Transverse colon (tissue), 4 donors: ENCODE results near the gene SULF2. TPM values are rescaled to one million over a fixed set of nuclear protein-coding genes. Genes with fewer than 3 reads are reported as not detected.

Experiments
- DNase-seq: peaks from one replicate; pipeline ENCODE4 v3.0.0-alpha.2; 2019
- H3K27ac ChIP-seq, 4 donors: fragments of 200-600 bp; sonication (generic); 2 replicates each; pipeline ENCODE4 v1.5.1; 2016 to 2018; ENCODE audit warnings: inconsistent platforms in 4 of 4
- H3K27me3 ChIP-seq: fragments of 200-600 bp; sonication (generic); 2 replicates; pipeline ENCODE4 v1.5.1; 2017; ENCODE audit warnings: inconsistent platforms
- H3K36me3 ChIP-seq, 4 donors: fragments of 200-600 bp; sonication (generic); 2 replicates each; pipeline ENCODE4 v1.5.1; 2017 to 2019; ENCODE audit warnings: inconsistent platforms in 4 of 4
- H3K4me1 ChIP-seq, 4 donors: fragments of 200-600 bp; sonication (generic); 2 replicates each; pipeline ENCODE4 v1.5.1; 2017 to 2020; ENCODE audit warnings: inconsistent platforms in 4 of 4
- H3K4me3 ChIP-seq, 4 donors: fragments of 200-600 bp; sonication (generic); 1 replicate in 1 of 4; 2 replicates in 3 of 4; pipeline versions ENCODE4 v1.5.1 to v1.6.1; 2017 to 2019; ENCODE audit warnings: inconsistent platforms in 4 of 4
- H3K9me3 ChIP-seq, 2 donors: fragments of 200-600 bp; sonication (generic); 2 replicates each; pipeline ENCODE4 v1.5.1; 2017 to 2019; ENCODE audit warnings: inconsistent platforms in 2 of 2
- EP300 ChIP-seq: sonication (generic); formaldehyde crosslinking; IDR thresholded peaks from one replicate; pipeline ENCODE4 v1.6.1; 2017; ENCODE audit warnings: antibody characterized with exemption, low read depth
- POLR2A ChIP-seq: fragments of 450-650 bp; IDR thresholded peaks from one replicate; pipeline ENCODE4 v1.6.1; 2016; ENCODE audit warnings: antibody characterized with exemption, mild to moderate bottlenecking, moderate library complexity
- POLR2AphosphoS5 ChIP-seq, 3 donors: sonication (generic); formaldehyde crosslinking; IDR thresholded peaks; one replicate each; pipeline ENCODE4 v1.6.1; 2016; ENCODE audit warnings: antibody characterized with exemption in 3 of 3
- WGBS, 2 donors: methylation state at CpG; one replicate each; pipeline ENCODE4 v1.1.5; 2018; ENCODE audit warnings: low coverage in 1 of 2; 5-methylcytosine and 5-hydroxymethylcytosine counted together
- in situ Hi-C, 4 donors: fragments of 200-750 bp; cut with MboI; loops; one replicate each; pipeline versions ENCODE4 v1.15.0 to v1.15.1; 2017; ENCODE audit warnings: low sequenced_read_pairs in 3 of 4, low pct_ligation_motif_present in 1 of 4, low pct_unique_long_range_greater_than_20kb in 1 of 4
- intact Hi-C: fragments of 100-400 bp; cut with DNase I; formaldehyde crosslinking; loops from one replicate; pipeline ENCODE4 v1.15.1; 2023; ENCODE audit warnings: low total_unique reads
- total RNA-seq, 4 donors: library from RNA; depleted of rRNA; stranded (reverse); fragments of >200 nt; gene quantifications; one replicate each; pipeline ENCODE4 v1.1.0, GENCODE V29; 2016
- TF ChIP-seq, protein P1 (sequence below), 5 experiments: fragments of 200-600 bp in 3 of 5; fragments of 450-650 bp in 2 of 5; sonication (generic) in 3 of 5; IDR thresholded peaks; 1 replicate in 2 of 5; 2 replicates in 3 of 5; pipeline ENCODE4 v1.5.1; 2016 to 2017; ENCODE audit warnings: antibody characterized with exemption in 5 of 5, inconsistent platforms in 3 of 5, mild to moderate bottlenecking in 2 of 5, moderate library complexity in 1 of 5

SULF2 gene
- total RNA-seq, 4 donors from 2014 or later, result 103 to 257 (median 191) TPM

DNA sequence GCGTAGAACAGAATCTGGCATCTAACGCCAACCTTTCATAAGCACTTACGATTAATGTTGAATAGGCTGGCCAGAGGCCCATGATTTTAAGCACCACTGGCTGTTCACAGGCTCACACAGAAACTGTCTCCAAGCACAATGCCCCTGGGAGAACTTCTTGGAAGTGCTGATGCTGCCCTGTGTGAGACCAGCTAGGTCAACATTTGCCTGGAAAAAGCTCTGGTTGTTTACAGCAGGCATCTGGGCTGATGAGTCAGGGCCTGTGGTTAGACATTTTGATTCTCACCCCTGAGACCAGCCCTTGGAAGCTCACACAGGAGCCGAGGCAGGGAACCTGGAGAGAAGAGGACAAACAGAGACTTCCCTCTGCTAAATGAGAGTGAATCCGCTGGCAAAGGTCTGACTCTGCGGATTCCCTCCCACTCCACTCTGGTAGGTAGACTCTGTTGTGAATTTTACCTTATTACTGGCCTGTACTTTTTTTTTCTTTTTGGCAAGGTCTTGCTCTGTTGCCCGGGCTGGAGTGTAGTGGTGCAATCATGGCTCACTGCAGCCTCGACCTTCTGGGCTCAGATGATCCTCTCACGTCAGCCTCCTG is 6.8 kb upstream of the SULF2 start:
- H3K27ac ChIP-seq, result peak overlapping the region; percentile 31 to 65 (median 62)

DNA sequence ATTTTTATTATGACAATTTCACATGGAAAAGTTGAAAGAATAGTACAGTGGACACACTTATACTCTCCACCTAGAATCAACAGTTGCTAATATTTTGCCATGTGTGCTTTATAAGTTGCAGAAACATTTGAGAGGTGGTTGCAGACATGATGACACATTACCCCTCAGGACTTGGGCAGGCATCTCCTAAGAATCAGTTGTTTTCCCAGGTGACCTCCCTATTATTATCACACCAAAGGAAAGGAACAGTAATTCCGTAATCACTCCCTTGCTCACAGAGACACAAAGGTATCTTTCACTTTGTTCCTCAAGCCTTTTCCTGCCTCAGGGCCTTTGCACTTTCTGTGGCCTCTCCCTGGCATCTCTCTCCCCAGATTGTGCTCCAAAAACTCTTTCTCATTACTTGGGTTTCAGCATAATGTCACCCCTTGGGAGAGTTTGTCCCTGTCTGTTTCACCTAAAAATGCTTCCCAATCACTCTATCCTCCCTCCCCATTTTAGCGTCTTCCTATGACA is 5.9 kb upstream of the SULF2 start:
- Histone ChIP-seq H3K4me3 (no peak overlapping the region), H3K27me3 (no peaks in the 10 kb centered on the region), H3K4me1 (peaks cover 8 to 31% (median 12%) of the 10 kb centered on the region in 4 donors), H3K27ac (peak overlapping the region in 3 of 4 donors; percentile 47 to 65 (median 61)), H3K36me3 (no peaks in the 10 kb centered on the region), H3K9me3 (no peaks in the 10 kb centered on the region)
- no peak for DNase-seq
- intact Hi-C loops (no loop called here), in situ Hi-C loops (no loop called here)
- 91 to 100% methylated on average over 1 to 2 of the region's 2 CpGs for WGBS, 2 donors
- TF ChIP-seq POLR2A, result no peak
- TF ChIP-seq, protein P1, sequence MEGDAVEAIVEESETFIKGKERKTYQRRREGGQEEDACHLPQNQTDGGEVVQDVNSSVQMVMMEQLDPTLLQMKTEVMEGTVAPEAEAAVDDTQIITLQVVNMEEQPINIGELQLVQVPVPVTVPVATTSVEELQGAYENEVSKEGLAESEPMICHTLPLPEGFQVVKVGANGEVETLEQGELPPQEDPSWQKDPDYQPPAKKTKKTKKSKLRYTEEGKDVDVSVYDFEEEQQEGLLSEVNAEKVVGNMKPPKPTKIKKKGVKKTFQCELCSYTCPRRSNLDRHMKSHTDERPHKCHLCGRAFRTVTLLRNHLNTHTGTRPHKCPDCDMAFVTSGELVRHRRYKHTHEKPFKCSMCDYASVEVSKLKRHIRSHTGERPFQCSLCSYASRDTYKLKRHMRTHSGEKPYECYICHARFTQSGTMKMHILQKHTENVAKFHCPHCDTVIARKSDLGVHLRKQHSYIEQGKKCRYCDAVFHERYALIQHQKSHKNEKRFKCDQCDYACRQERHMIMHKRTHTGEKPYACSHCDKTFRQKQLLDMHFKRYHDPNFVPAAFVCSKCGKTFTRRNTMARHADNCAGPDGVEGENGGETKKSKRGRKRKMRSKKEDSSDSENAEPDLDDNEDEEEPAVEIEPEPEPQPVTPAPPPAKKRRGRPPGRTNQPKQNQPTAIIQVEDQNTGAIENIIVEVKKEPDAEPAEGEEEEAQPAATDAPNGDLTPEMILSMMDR (IDR thresholded peaks at IDR 0.05), result no peak
- no peak for TF ChIP-seq POLR2AphosphoS5 (IDR thresholded peaks at IDR 0.05)
- TF ChIP-seq EP300, result no peak

More for the DNA sequence above, 6.8 kb upstream of the SULF2 start:
- Histone ChIP-seq H3K4me3 (no peak overlapping the region), H3K36me3 (no peaks in the 10 kb centered on the region), H3K27me3 (no peaks in the 10 kb centered on the region), H3K4me1 (peaks cover 6 to 24% (median 9%) of the 10 kb centered on the region in 4 donors), H3K9me3 (no peaks in the 10 kb centered on the region)
- WGBS, 2 donors, result 63 to 65% methylated on average over 6 to 9 of the region's 9 CpGs
- no peak for TF ChIP-seq POLR2A
- peak; percentile 26 for TF ChIP-seq EP300
- TF ChIP-seq, protein P1 (IDR thresholded peaks at IDR 0.05), result no peak
- peak; percentile 53 to 76 (median 73) for TF ChIP-seq POLR2AphosphoS5 (IDR thresholded peaks at IDR 0.05)
- DNase-seq, result peak; percentile 37
- in situ Hi-C loops, result no loop called here
- intact Hi-C loops, result no loop called here

DNA sequence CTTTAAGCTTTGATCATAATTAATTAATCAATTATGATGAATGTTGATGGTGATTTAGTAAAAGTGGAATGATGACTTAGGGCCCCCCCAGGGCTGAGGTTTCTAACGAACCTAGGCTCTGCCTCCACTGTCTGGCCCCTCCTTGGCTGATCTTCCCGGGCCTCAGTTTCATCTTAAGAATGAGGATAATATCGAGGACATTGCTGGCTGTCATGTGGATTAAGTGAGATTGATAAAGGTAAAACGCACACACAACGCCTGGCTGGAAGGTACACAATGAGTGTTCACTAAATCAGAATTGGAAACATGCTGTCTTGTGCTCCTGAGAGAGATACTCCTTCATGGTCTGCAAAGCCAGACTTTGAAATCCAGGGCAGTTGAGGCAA is 5.3 kb upstream of the SULF2 start:
- no peak overlapping the region for H3K4me3 ChIP-seq
- H3K4me1 ChIP-seq, result peaks cover 8 to 31% (median 14%) of the 10 kb centered on the region in 4 donors
- no peak for DNase-seq
- no peaks in the 10 kb centered on the region for H3K27me3 ChIP-seq
- in situ Hi-C loops (no loop called here), intact Hi-C loops (no loop called here)
- peak overlapping the region in 1 of 4 donors; percentile 61 for H3K27ac ChIP-seq
- no peak for TF ChIP-seq POLR2A
- WGBS, 2 donors, result 71 to 73% methylated on average over 5 of the region's 5 CpGs
- H3K36me3 ChIP-seq, result no peaks in the 10 kb centered on the region
- H3K9me3 ChIP-seq, result no peaks in the 10 kb centered on the region

DNA sequence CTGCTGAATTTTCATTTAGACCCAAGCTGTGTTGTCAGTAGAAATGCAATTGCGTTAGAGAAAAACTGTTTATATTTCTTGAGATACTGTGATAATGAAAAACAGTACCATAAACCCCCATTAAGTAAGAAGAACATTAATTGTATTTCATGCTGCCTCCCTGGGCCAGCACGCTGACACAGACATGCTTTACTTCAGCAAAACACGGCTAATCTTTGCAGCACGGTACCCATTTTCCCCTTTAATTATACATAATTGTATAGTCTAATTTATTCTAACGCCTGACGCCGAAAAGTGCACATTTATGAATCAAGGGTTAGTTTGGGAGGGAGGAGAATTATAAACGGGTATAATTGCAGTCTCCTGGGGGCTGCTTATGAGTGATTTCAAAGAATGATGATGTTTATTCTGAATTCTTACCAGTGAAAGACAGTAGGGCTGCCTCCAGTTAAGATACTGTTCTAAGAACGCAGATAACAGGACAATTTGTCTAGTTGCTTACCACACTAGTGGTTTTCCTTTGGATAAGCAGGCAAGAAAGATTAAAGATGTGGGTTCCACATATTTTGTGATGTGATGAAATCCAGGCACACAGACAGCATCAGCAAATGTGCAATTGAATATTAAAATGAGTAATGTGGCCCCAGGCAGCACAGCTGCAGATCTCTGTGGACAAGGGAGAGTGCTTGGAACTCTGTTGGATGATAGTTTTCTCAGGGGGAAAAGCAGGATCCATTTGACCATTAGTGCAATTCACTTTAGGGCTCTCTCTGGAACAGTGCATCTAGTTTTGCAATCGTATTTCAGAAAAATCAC is 4.7 kb upstream of the SULF2 start:
- Histone ChIP-seq H3K4me1 (peaks cover 8 to 31% (median 14%) of the 10 kb centered on the region in 4 donors), H3K27ac (peak overlapping the region in 1 of 4 donors; percentile 61), H3K27me3 (no peaks in the 10 kb centered on the region), H3K36me3 (no peaks in the 10 kb centered on the region), H3K4me3 (no peak overlapping the region), H3K9me3 (no peaks in the 10 kb centered on the region)
- in situ Hi-C loops, result loop anchor here (10.0 kb wide), 2 partner anchors 825 to 835 kb away; no protein-coding TSS in a partner anchor
- TF ChIP-seq EP300 (no peak), POLR2AphosphoS5 (IDR thresholded peaks at IDR 0.05) (peak; percentile 52 to 62 (median 61))
- intact Hi-C loops, result loop anchor here (10.0 kb wide), 1 partner anchor 115 kb away; no protein-coding TSS in a partner anchor
- DNase-seq, result no peak
- 70 to 74% methylated on average over 7 to 10 of the region's 10 CpGs for WGBS, 2 donors
